Gastroesophageal sphincter (tissue), 4 donors: Measurements from ENCODE around the gene HDGF. TPM values are rescaled to one million over a fixed set of nuclear protein-coding genes. Genes with fewer than 3 reads are reported as not detected.

Experiments
- ATAC-seq: fragments of 150-250 bp; one replicate; pipeline ENCODE4 v1.9.1; 2016; ENCODE audit warnings: mild to moderate bottlenecking, moderate library complexity
- H3K27ac ChIP-seq, 4 donors: fragments of 200-600 bp; sonication (generic) in 3 of 4; 1 replicate in 3 of 4; 2 replicates in 1 of 4; pipeline ENCODE4 v1.5.1; 2016 to 2019
- H3K27me3 ChIP-seq: fragments of 200-600 bp; sonication (generic); one replicate; pipeline ENCODE4 v1.5.1; 2019
- H3K36me3 ChIP-seq, 2 donors: fragments of 200-600 bp; sonication (generic); one replicate each; pipeline ENCODE4 v1.5.1; 2019; ENCODE audit warnings: control low read depth in 1 of 2
- H3K4me1 ChIP-seq, 3 donors: fragments of 200-600 bp; sonication (generic); 1 replicate in 2 of 3; 2 replicates in 1 of 3; pipeline ENCODE4 v1.5.1; 2016 to 2019; ENCODE audit warnings: control low read depth in 2 of 3
- H3K4me3 ChIP-seq, 2 donors: fragments of 200-600 bp; sonication (generic); one replicate each; pipeline ENCODE4 v1.5.1; 2019; ENCODE audit warnings: mild to moderate bottlenecking in 1 of 2, moderate library complexity in 1 of 2
- H3K9me3 ChIP-seq, 3 donors: fragments of 200-600 bp; sonication (generic); one replicate each; pipeline ENCODE4 v1.5.1; 2017 to 2019; ENCODE audit warnings: control low read depth in 2 of 3
- EP300 ChIP-seq: sonication (generic); formaldehyde crosslinking; IDR thresholded peaks from one replicate; pipeline ENCODE4 v1.6.1; 2017; ENCODE audit warnings: antibody characterized with exemption, mild to moderate bottlenecking
- POLR2A ChIP-seq, 2 donors: fragments of 450-650 bp; IDR thresholded peaks; one replicate each; pipeline ENCODE4 v1.6.1; 2017; ENCODE audit warnings: antibody characterized with exemption in 2 of 2, mild to moderate bottlenecking in 2 of 2, moderate library complexity in 1 of 2
- POLR2AphosphoS5 ChIP-seq: sonication (generic); formaldehyde crosslinking; IDR thresholded peaks from one replicate; pipeline ENCODE4 v1.6.1; 2017; ENCODE audit warnings: antibody characterized with exemption
- WGBS, 2 donors: methylation state at CpG; one replicate each; pipeline ENCODE4 v1.1.5; 2018; ENCODE audit warnings: low coverage in 1 of 2; 5-methylcytosine and 5-hydroxymethylcytosine counted together
- total RNA-seq, 4 donors: library from RNA; depleted of rRNA; stranded (reverse); fragments of >200 nt; gene quantifications; one replicate each; pipeline ENCODE4 v1.1.0, GENCODE V29; 2016
- TF ChIP-seq, protein P1 (sequence below), 4 experiments: fragments of 200-600 bp in 2 of 4; fragments of 450-650 bp in 2 of 4; sonication (generic) in 1 of 4; IDR thresholded peaks; one replicate each; pipeline ENCODE4 v1.5.1; 2017 to 2019; ENCODE audit warnings: antibody characterized with exemption in 4 of 4, mild to moderate bottlenecking in 2 of 4, moderate library complexity in 2 of 4

HDGF gene
- total RNA-seq, 4 donors from 2014 or later = 138 to 237 (median 186) TPM

DNA sequence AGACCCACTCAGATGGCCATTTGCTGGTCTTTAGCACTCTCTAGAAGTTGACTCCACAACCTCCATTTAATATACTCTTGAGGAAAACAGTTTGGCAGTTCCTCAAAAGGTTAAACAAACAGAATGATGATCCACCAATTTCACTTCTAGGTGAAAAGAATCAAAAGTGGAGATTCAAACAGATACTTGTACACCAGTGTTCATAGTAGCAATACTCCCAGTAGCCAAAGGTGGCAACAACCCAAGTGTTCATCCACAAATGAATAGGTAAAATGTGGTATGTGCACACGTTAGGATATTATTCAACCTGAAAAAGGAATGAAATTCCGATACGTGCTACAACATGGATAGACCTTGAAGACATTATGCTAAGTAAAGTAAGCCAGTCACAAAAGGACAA, 22.1 kb upstream of the HDGF start:
- Histone ChIP-seq H3K4me3 (no peak overlapping the region), H3K27me3 (no peaks in the 10 kb centered on the region), H3K9me3 (no peaks in the 10 kb centered on the region), H3K4me1 (peaks cover 0 to 89% (median 32%) of the 10 kb centered on the region in 3 donors), H3K27ac (no peak overlapping the region), H3K36me3 (peaks cover 0 to 20% of the 10 kb centered on the region in 2 donors)
- TF ChIP-seq POLR2A (IDR thresholded peaks at IDR 0.05) = no peak
- TF ChIP-seq POLR2AphosphoS5 = no peak
- TF ChIP-seq, protein P1, sequence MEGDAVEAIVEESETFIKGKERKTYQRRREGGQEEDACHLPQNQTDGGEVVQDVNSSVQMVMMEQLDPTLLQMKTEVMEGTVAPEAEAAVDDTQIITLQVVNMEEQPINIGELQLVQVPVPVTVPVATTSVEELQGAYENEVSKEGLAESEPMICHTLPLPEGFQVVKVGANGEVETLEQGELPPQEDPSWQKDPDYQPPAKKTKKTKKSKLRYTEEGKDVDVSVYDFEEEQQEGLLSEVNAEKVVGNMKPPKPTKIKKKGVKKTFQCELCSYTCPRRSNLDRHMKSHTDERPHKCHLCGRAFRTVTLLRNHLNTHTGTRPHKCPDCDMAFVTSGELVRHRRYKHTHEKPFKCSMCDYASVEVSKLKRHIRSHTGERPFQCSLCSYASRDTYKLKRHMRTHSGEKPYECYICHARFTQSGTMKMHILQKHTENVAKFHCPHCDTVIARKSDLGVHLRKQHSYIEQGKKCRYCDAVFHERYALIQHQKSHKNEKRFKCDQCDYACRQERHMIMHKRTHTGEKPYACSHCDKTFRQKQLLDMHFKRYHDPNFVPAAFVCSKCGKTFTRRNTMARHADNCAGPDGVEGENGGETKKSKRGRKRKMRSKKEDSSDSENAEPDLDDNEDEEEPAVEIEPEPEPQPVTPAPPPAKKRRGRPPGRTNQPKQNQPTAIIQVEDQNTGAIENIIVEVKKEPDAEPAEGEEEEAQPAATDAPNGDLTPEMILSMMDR (IDR thresholded peaks at IDR 0.05) = no peak
- TF ChIP-seq EP300 = no peak
- 82 to 93% methylated on average over 3 of the region's 3 CpGs for WGBS, 2 donors
- no peak for ATAC-seq

DNA sequence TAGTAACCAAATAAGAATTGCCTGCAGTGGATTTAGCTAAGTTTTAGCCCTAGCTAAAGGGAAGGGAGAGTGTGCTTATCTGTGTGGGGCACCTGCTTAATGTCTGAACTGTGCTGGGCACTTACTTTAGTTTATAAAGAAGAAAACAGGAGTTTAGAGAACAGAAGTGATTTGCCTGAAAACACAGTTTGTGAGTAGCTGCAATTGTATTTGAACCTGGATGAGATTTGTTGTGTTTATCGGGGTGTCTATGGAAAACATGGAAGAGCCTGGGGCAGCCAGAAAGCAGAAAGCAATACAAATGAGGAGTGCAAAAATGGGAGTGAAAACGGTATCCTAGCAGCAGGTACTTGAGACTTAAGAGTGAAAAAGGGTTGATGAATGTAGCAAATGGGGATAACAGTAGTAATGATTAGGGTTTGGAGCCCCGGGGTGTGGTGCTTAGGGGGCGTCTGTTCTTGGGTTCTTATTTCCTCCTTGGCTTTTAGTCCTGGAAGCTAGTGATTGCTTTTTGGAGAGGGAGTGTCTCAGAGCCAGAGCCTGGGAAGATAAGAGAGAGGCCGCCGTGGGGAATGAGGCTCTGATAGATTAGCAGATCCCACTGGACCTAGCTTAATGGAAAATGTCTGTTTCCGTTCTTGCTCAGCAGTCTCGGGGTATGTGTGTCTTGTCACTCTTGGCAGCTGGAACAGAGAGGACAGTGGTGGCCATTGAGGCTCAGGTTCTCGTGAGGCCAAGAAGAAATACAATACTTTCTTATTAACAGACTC, 21.4 kb upstream of the HDGF start:
- Histone ChIP-seq H3K36me3 (peaks cover 0 to 20% of the 10 kb centered on the region in 2 donors), H3K4me1 (peaks cover 0 to 89% (median 36%) of the 10 kb centered on the region in 3 donors), H3K9me3 (no peaks in the 10 kb centered on the region), H3K4me3 (no peak overlapping the region), H3K27me3 (no peaks in the 10 kb centered on the region), H3K27ac (no peak overlapping the region)
- no peak for ATAC-seq
- WGBS, 2 donors = 21 to 40% methylated on average over 8 to 9 of the region's 9 CpGs
- TF ChIP-seq, protein P1 (IDR thresholded peaks at IDR 0.05) = no peak
- TF ChIP-seq POLR2AphosphoS5 (no peak), EP300 (no peak), POLR2A (IDR thresholded peaks at IDR 0.05) (no peak)

DNA sequence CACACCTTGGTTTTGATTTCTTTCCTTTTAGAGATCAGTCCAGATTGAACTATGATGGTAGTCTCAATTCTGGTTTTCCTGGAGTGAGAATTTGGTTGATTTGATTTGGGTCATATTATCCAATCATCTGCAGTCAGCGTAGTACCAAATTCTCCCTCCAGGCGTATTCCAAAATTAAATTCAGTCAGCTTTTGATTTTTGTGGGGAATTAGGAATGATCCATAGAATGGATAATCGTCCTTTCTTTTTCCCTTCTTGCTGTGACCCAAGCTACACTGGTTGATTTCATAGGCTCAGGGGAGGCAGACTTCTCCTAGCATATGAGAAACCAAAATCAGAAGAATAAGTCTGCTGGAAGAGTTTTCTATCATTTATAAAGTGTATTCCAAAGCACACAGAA, 20.7 kb upstream of the HDGF start:
- 23 to 33% methylated on average over 1 of the region's 3 CpGs for WGBS, 2 donors

DNA sequence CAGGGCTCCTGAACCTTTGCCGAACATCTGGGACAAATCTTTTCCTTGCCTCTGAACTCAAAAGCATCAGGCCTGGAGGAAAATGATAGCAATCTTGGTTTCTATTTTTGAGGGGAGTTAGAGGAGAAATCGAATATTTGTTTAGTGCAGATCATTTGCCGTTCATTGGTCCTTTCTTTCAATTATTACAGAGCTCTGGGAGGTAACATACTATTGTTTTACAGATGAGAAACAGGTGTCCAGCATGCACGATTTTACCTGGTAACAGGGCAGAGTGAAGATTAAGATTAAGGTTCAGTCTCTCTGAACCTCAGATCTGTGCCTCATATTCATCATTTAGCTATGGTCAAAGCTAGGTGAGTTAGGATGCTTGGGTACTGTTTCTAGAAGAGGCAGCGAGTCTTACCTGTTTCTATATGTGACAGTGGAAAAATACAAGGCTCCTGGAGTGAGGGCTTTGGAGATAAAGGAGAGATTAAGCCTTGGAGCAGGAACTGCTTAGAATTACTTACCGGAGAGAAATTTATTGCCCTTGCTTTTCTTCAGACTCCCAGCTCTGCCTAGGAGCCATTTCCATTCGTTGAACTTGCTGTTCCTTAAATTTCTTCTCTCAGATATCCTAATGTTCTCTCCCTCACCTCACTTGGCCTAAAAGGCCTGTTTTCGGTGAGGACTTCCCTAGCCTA, 17.3 kb upstream of the HDGF start:
- Histone ChIP-seq H3K27me3 (no peaks in the 10 kb centered on the region), H3K4me1 (peaks cover 0 to 70% (median 40%) of the 10 kb centered on the region in 3 donors), H3K4me3 (peak overlapping the region; percentile 71 to 84), H3K36me3 (peaks cover 0 to 20% of the 10 kb centered on the region in 2 donors), H3K27ac (peak overlapping the region in 3 of 4 donors; percentile 92 to 97 (median 94)), H3K9me3 (no peaks in the 10 kb centered on the region)
- ATAC-seq = no peak
- 26 to 55% methylated on average over 3 to 8 of the region's 8 CpGs for WGBS, 2 donors
- TF ChIP-seq, protein P1 (IDR thresholded peaks at IDR 0.05) = no peak
- no peak for TF ChIP-seq POLR2A (IDR thresholded peaks at IDR 0.05)

More for the DNA sequence above, 20.7 kb upstream of the HDGF start:
- Histone ChIP-seq H3K9me3 (no peaks in the 10 kb centered on the region), H3K4me1 (peaks cover 0 to 83% (median 36%) of the 10 kb centered on the region in 3 donors), H3K27ac (no peak overlapping the region), H3K27me3 (no peaks in the 10 kb centered on the region), H3K36me3 (peaks cover 0 to 20% of the 10 kb centered on the region in 2 donors), H3K4me3 (no peak overlapping the region)
- no peak for ATAC-seq
- TF ChIP-seq, protein P1 (IDR thresholded peaks at IDR 0.05) = no peak
- TF ChIP-seq POLR2AphosphoS5 (no peak), POLR2A (IDR thresholded peaks at IDR 0.05) (no peak), EP300 (no peak)
